Measurements from ENCODE around the gene MLN.
"Not testable (repeated sequence)": the region's sequence is repeated elsewhere in the genome, so short reads cannot be mapped to it uniquely, and the experiment has no call there.

The MLN gene

GRCh38 chr6:33834401-33835392 lies 30.9 kb upstream of the MLN start:
- no peak for DNase-seq (ENCODE audit: low read depth)

- DNase-seq (ENCODE audit: low read depth), result no peak
Measured at GRCh38 chr6:33833599-33833998, 29.8 kb upstream of the MLN start.

DNA sequence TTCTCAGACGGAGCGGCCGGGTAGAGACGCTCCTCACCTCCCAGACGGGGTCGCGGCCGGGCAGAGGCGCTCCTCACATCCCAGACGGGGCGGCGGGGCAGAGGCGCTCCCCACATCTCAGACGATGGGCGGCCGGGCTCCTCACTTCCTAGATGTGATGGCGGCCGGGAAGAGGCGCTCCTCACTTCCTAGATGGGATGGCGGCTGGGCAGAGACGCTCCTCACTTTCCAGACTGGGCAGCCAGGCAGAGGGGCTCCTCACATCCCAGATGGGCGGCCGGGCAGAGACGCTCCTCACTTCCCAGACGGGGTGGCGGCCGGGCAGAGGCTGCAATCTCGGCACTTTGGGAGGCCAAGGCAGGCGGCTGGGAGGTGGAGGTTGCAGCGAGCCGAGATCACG lies 29.0 kb upstream of the MLN start:
- not testable (repeated sequence) for DNase-seq (ENCODE audit: low read depth)

GRCh38 chr6:33831725-33832124 lies 27.9 kb upstream of the MLN start:
- not testable (repeated sequence) for DNase-seq (ENCODE audit: low read depth)

GRCh38 chr6:33830635-33831240 lies 26.9 kb upstream of the MLN start:
- no peak for DNase-seq (ENCODE audit: low read depth)

DNA sequence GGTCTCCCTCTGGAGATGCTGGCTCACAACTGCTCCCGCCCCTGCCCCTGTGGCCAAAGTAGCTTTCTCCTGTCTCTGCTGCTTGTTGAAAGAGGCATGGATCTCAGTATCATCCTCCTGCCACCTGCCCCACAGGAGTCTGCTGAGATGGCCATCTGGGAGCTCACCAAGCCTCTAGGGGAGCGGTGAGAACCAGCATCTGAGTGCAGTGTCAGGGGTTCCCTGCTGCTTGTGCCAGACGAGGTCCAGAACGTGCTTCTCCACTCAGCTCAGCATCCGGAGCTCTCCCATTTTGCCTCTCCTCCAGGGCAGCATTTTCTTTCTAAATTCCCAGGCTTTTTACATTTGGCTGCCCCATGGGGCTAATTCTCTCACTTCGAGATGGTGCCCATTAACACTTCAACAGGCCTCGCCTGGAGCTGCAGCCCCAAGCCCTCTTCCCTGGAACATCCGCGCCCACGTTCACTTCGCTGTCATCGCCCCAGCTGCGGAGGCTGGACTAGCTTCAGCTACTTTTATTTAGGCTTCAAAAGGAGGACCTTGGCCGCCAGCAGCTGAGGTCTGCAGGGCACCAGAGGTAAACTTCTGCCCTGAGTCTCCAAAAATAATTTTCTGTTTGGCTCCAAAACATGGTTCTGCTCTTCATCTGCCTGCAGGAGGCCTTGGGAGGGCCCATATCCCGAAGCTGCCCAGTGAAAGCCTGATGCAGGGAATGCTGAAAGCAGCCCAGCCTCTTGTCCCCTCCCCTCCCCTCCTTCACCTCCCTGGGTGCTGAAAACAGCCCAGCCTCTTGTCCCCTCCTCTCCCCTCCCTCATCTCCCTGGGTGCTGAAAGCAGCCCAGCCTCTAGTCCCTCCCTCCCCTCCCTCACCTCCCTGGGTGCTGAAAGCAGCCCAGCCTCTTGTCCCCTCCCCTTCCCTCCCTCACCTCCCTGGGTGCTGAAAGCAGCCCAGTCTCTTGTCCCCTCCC lies 25.2 kb upstream of the MLN start:
- DNase-seq (ENCODE audit: low read depth), result no peak

GRCh38 chr6:33828452-33828763 lies 24.6 kb upstream of the MLN start:
- no peak for DNase-seq (ENCODE audit: low read depth)

DNA sequence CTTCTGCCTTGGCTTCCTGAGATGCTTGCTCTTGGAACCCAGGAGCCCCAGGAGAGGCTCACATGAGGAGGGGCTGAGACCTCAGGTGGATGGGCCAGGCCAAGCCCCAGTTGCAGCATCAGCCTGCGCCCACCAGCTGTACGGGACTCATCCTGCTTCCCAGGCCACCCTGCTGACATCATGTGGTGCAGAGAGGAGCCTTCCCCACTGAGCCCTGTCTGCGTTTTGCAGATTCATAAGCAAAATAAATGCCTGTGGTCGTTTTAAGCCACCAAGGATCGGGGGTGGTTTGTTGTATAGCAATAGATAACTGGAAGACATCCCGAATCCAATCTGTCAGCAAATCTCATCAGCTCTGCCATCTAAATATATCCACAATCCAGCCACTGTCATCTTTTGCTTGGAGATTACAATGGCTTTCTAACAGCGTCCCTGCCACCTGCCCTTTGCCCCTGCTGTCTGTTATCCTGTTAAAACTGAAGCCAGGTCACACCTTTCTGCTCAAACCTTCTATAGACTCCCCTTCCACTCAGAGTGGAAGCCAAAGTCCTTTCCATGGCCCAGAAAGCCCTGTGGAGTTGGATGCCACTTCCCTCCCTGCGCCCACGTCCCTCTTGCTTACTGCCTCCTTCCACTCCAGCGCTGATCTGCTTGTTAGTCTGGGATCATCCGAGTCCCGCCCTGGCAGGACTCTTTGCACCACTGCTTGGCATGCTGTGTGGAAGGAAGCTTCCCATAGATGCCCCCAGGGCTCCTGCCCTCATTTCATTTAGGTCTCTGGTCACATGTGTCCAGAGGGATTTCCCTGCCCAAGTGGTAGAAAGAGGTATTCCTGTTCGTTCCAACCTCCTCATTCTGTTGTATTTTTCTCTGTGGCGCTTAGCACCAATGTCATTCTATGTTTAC lies 24.0 kb upstream of the MLN start:
- no peak for DNase-seq (ENCODE audit: low read depth)

GRCh38 chr6:33826537-33826936 lies 22.7 kb upstream of the MLN start:
- no peak for DNase-seq (ENCODE audit: low read depth)

GRCh38 chr6:33824461-33825154 lies 20.8 kb upstream of the MLN start:
- no peak for DNase-seq (ENCODE audit: low read depth)

- no peak for DNase-seq (ENCODE audit: low read depth)
Measured at GRCh38 chr6:33823806-33824205, 20.0 kb upstream of the MLN start.

- DNase-seq (ENCODE audit: low read depth), result no peak
Measured at GRCh38 chr6:33822575-33823395, 19.0 kb upstream of the MLN start.

GRCh38 chr6:33820784-33821520 lies 17.1 kb upstream of the MLN start:
- no peak for DNase-seq (ENCODE audit: low read depth)

DNA sequence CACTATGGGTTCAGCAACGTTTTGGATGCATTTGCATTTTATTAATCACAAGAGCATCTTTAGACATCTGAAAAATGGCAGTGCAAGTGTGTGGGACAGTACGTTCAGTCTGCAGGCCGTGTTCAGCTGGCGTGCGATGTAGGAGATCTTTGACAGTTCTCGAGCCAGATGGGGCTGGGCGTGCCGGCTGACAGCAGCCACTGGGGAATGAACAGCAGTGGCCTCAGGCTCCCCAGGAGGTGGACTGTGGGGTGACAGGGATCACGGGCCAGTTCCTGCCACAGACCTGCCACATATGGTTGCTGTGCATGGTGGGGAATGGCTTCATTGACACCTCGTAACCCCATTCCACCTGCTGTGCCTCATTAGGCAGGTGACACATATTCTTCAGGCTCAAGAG lies 16.4 kb upstream of the MLN start:
- no peak for DNase-seq (ENCODE audit: low read depth)

DNA sequence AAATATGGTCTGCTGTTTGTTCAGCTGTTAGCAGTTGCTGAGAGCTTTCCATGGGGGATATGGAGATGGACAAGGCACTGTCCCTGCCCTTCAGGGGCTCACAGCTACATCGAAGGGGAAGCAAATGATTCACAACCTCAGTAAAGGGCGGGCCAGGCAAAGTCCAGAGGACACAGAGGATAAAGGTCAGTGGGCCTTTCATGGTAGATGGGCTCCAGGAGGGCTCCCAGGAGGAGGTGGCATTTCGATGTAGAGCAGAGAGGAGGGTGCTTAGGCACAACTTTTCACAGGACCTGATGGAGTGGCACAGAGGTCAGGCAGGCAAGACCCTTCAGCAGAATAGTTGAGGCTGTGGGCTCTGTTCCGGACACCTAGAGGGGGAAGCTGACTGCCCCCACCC lies 15.2 kb upstream of the MLN start:
- no peak for DNase-seq (ENCODE audit: low read depth)

- DNase-seq (ENCODE audit: low read depth), result no peak
Measured at GRCh38 chr6:33818293-33818692, 14.5 kb upstream of the MLN start.

GRCh38 chr6:33817489-33817888 lies 13.7 kb upstream of the MLN start:
- DNase-seq (ENCODE audit: low read depth), result no peak

- DNase-seq (ENCODE audit: low read depth), result no peak
Measured at GRCh38 chr6:33816911-33817310, 13.1 kb upstream of the MLN start.

- no peak for DNase-seq (ENCODE audit: low read depth)
Measured at GRCh38 chr6:33815854-33816253, 12.1 kb upstream of the MLN start.

All from stimulated activated CD8-positive, alpha-beta memory T cell treated with anti-CD3 and anti-CD28 coated beads, Interleukin-12 subunit alpha, Interleukin-12 subunit beta, amount 100 ng/mL, for 4 hours (primary cell).